Coronary artery (tissue), 2 donors: ENCODE data around the gene SHC1.
"Not testable (repeated sequence)": the region's sequence is repeated elsewhere in the genome, so short reads cannot be mapped to it uniquely, and the experiment has no call there.

ENCODE experiments used
- DNase-seq: peaks from one replicate; pipeline ENCODE4 v3.0.0-alpha.2; 2017; ENCODE audit warnings: low spot score
- H3K27ac ChIP-seq, 2 donors: fragments of 200-600 bp; sonication (generic); one replicate each; pipeline ENCODE4 v1.5.1; 2016 to 2019
- H3K4me3 ChIP-seq: fragments of 200-600 bp; sonication (generic); 2 replicates; pipeline ENCODE4 v1.5.1; 2016; ENCODE audit warnings: mild to moderate bottlenecking, moderate library complexity
- TF ChIP-seq, protein P1 (sequence below): fragments of 200-600 bp; sonication (generic); IDR thresholded peaks from one replicate; pipeline ENCODE4 v1.5.1; 2019; ENCODE audit warnings: antibody characterized with exemption

SHC1 gene

DNA sequence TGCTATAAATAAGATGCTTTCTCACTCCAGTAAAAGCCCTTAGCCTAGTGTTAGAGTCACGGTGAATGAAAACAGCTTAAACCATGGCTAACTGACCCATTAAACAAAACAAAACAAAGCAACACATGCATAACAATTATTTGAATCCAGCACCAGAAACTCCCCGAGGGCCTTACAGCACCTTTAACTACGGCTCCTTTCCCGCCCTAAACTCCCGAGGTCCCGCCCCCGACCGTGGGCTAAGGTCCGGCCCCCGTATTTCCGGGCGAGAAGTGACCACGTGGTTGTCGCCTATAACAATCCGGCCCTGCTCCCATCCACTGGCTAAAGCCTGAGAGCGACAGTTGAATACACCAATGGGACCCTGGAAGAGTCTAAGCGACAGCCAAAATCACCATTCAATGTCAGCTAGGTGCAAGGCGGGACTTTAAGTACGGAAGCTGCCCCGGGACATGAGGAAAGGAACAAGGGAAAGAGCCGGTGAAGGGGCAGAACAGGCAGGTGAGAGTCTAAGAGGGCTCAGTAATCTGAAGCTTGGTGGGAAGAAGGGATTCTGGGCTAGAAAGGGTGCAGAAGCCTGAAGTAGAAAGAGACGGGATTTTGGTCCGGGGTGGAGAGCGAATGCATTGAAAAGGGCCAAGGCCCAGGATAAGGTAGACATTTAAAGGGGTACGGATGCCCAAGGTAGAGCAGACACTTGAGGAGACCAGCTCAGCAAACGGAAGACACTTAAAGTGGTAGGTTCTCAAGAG is 12.5 kb upstream of the SHC1 start, which contains the start of gene FLAD1:
Gene FLAD1, plus strand, starts transcription at position 448 of the 752 bp plus-strand sequence. CDS start 351 bp downstream, outside the sequence.
- peak within 1 kb of the TSS; percentile 63 for H3K4me3 ChIP-seq
- DNase-seq = peak; percentile 97
- TF ChIP-seq, protein P1, sequence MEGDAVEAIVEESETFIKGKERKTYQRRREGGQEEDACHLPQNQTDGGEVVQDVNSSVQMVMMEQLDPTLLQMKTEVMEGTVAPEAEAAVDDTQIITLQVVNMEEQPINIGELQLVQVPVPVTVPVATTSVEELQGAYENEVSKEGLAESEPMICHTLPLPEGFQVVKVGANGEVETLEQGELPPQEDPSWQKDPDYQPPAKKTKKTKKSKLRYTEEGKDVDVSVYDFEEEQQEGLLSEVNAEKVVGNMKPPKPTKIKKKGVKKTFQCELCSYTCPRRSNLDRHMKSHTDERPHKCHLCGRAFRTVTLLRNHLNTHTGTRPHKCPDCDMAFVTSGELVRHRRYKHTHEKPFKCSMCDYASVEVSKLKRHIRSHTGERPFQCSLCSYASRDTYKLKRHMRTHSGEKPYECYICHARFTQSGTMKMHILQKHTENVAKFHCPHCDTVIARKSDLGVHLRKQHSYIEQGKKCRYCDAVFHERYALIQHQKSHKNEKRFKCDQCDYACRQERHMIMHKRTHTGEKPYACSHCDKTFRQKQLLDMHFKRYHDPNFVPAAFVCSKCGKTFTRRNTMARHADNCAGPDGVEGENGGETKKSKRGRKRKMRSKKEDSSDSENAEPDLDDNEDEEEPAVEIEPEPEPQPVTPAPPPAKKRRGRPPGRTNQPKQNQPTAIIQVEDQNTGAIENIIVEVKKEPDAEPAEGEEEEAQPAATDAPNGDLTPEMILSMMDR = no peak
- H3K27ac ChIP-seq = peak within 1 kb of the TSS; percentile 24 to 62

DNA sequence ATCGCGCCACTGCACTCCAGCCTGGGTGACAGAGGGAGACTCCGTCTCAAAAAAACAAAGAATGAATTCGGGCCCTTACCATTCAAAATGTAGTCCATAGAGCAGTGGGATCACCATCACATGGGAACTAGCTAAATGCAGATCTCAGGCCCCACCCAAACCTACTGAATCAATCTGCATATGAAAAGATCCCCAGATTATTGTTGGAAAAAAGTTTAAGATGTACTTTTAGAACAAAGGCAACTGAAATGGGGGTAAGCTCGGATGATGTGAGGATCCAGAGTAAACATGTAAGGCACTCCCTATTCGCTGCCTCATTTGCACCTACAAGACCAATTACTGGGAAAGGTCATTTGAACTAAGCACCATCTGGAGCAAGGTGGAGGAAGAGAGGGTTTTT is 11.8 kb upstream of the SHC1 start:
- Histone ChIP-seq H3K27ac (no peak overlapping the region), H3K4me3 (peak overlapping the region; percentile 63)
- TF ChIP-seq, protein P1 = no peak
- no peak for DNase-seq

DNA sequence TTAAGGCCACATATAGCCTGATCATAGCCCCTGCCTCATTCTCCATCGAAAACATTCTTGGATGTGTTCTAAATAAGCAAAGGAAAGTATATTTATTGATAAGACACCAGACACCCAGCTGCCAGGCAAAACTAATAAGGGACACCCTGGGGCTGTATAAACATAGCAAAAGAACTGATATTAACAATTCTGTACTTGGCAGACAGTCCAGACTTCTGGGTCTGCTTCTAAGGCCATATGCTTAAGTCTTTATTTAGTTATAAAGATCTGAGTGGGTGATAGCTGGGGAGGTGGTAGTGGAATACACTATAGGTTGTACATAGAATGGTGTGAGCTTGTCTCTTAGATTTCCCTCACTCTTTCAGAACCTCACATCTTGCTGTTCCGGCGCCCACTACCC is 7.8 kb upstream of the SHC1 start:
- H3K4me3 ChIP-seq = no peak overlapping the region
- no peak for DNase-seq
- no peak overlapping the region for H3K27ac ChIP-seq
- TF ChIP-seq, protein P1 = no peak

DNA sequence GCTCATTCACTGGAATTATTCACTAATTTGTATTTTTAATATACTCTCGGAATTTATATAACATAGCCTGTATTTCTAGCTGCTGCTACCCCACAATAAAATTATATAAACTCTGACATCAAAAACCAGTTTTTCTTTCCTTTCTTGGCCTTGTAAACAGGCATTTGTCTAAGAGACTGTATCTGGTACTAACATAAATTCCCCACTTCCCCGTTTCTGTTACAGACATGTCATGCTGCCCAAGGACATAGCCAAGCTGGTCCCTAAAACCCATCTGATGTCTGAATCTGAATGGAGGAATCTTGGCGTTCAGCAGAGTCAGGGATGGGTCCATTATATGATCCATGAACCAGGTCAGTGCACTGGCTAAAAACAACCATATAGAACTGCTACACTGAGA is 7.2 kb upstream of the SHC1 start:
- not testable (repeated sequence) for H3K4me3 ChIP-seq, DNase-seq, H3K27ac ChIP-seq

DNA sequence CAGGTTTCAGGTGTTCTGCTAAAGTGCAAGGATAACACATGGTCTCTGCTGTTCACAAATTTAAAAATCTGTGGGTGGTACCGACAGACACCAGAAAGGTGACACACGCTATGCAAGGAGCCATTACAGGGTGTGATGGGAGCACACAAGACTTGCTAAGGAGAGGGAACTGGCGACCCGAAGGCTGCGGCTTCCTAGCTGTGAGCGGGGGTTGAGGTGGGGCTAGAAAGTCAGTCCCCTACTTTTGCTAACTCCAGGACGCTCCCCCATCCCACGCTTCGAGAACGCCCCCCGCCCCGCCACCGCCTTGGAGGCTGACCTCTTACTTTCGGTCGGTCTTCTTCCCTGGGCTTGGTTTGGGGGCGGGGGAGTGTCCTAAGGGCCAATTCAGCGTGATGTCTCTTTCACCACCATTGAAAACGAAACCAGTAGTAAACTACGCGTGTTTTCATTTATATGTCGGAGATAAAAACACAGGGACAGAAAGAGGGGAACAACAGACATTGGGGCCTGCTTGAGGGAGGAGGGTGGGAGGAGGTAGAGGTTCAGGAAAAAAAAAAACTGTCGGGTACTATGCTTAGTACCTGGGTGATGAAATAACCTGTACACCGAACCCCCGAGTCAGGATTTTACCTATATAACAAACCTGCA is 5.0 kb upstream of the SHC1 start:
- TF ChIP-seq, protein P1 = no peak
- peak; percentile 88 for DNase-seq
- Histone ChIP-seq H3K27ac (peak overlapping the region; percentile 86 to 98), H3K4me3 (peak overlapping the region; percentile 78)

DNA sequence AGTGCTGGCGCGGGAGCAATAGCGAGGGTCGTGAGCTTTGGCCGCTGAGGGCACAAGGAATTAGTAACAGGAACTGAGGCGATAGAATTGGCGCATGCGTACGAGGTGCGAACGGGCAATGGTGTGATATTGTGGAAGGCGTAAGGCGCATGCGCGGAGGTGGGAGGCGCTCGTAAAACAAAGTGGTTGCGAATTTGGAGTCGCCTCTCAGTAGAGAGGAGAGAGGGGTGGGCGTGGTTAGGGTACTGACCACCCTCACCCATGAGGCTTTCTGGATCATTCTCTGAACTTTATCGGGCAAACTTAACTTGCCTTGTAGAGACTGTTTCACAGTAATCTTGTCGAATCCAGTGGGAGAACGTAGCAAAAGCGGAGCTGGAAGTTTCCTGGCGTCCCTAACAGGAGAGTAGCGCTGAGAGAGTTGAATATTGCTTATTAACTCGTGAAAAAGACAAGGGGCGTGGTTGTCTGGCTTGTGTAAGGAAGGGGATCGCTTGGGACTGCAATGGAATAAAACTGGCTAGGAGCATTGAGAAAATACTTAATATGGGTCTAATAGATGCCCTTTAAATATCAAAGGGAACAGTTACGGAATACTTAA is 4.4 kb upstream of the SHC1 start:
- Histone ChIP-seq H3K4me3 (peak overlapping the region; percentile 78), H3K27ac (peak overlapping the region; percentile 86 to 98)
- TF ChIP-seq, protein P1 = no peak
- peak; percentile 97 for DNase-seq

DNA sequence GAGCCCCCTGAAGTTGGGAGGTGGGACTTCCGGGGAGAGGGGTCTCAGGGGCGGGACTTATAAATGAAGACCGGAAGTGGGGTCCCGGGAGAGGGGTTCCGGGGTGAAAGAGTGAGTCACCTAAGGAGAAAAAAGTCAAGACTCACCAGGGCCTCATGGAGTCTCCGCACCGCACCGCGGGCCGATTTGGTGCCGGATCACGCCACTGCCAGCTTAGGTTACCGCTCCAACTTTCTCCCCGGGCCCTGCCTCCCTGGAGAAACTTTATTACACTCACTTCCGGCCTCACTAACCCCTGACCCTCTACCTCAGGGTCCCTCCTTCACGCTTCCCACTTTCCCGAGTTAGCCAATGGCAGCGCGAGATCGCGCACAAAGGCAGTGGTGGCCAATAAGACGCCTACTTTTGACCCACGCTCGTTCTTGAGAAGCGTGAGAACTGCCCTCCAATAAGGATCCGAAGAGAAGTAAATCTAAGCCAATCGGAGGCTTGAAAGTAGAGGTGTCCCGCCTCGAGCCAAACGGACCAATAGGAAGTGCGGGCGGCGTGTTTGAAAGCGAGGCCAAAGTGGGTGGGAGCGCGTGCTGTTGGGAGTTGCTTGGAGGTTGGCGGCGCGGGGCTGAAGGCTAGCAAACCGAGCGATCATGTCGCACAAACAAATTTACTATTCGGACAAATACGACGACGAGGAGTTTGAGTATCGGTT is 3.7 kb upstream of the SHC1 start, which contains the start of gene CKS1B:
Gene CKS1B, plus strand, starts transcription at position 580 of the 706 bp plus-strand sequence. Its CDS starts 65 bp downstream, at position 645.
- TF ChIP-seq, protein P1 = no peak
- Histone ChIP-seq H3K27ac (peak within 1 kb of the TSS; percentile 98), H3K4me3 (peak within 1 kb of the TSS; percentile 78)
- peak; percentile 99 for DNase-seq
